Stimulated activated CD4-positive, alpha-beta T cell treated with anti-CD3 and anti-CD28 coated beads, Interleukin-15, amount 100 ng/mL, for 24 hours (primary cell): ENCODE results near the gene OGDHL.
A peak's percentile ranks its signal among the peaks of the same experiment; 100 is the strongest.
"Not testable (repeated sequence)": the region's sequence is repeated elsewhere in the genome, so short reads cannot be mapped to it uniquely, and the experiment has no call there.

Source experiments
- DNase-seq: peaks from one replicate; pipeline ENCODE4 v3.0.0-alpha.2; 2020

The OGDHL gene

DNA sequence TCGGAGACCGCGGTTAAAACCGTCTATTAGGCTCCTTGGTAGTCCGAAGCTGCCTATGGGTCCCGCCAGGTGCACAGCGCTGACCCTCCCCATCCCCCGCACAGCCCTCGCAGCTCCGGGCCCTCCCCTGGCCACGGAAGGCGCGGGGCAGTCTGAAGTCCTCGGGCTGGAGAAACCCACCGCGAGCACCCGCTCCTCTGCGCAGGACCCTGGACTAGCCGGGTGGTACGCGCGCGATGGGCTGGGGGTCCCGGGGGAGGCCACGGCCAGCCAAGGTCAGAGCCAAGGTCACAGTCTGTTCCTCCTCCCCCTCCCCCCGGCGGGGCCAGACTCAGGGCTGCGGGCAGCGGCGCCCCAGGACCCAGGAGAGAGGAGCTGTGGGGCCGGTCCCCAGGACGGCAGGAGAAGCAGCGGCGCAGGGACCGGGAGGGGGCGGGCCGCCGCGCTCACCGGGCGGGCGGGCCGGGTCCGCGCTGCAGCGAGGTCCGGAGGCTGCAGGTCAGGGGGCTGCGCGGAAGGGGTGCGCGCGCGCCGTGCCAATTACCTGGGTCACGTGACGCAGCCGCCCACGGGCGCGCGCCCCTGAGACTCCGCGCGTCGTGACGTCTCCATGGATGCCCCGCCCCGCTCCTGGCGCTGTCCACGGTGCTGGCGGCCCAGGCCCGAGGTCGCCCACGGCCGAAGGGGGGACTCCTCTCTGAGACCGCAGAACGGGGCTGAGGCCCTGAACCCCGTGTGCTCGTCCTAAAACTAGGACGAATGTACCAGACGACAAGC is at the start of gene OGDHL:
Gene OGDHL (minus strand): TSS at position 535 of the 777 bp plus-strand sequence. CDS start 3,731 bp downstream, outside the sequence.
- peak; percentile 73 for DNase-seq

DNA sequence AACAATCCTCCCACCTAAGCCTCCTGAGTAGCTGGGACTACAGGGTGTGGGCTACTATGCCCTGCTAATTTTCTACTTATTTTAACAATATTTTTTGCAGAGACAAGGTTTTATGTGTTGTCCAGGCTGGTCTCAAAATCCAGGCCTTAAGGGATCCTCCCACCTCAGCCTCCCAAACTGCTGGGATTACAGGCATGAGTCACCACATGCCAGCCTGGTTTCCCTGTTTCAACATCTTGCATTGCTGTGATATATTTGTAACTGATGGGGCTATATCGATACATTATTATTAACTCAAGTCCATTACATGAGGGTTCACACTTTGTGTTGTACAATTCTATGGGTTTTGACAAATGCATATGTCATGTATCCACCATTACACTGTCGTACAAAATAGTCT is 41.9 kb upstream of the OGDHL start:
- no peak for DNase-seq

- DNase-seq, result no peak
These were observed 36.2 kb upstream of the OGDHL start for GRCh38 chr10:49798275-49798674.

- no peak for DNase-seq
These were observed 29.0 kb upstream of the OGDHL start for GRCh38 chr10:49791100-49791499.

DNA sequence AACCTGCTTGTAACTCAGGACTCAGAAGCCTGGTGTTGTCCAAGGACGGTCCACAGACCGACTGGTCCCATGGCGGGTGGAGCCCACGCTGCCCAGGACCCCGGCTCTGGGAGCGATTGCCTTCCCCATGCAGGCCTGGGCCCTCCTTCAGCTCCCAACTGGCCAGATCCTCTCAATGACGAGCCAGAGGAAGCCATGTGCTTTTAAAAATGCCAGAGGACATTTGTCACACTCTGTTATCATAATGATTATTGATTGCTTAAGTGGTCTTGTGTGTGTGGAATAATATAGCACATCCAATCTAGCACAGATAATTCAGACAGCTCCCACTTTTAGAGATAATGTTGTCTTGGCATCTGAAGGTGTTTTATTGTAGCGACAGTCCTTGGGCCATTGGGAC is 22.6 kb upstream of the OGDHL start:
- DNase-seq, result no peak

DNA sequence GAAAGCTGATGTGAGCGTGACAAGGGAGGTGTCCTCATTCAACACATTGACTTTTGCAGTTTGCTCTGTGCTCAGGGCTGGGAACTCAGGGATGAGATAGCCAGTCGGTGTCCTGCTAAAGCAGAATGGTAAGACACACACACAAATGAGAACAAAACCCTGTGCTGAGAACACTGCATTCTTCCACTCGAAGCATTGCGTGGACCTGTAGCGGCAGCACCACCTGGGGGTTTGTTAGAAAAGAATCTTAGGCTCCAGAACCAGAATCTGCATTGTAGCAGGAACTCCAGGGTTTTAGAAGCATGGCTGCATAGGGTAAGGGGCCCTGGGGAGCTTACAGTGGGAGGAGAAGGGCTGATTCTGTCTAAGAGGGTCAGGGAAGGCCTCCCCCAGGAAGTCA is 21.5 kb upstream of the OGDHL start:
- DNase-seq, result no peak

- DNase-seq, result no peak
These were observed 19.1 kb upstream of the OGDHL start for GRCh38 chr10:49781247-49781646.

- DNase-seq, result no peak
These were observed 16.1 kb upstream of the OGDHL start for GRCh38 chr10:49778197-49778596.

DNA sequence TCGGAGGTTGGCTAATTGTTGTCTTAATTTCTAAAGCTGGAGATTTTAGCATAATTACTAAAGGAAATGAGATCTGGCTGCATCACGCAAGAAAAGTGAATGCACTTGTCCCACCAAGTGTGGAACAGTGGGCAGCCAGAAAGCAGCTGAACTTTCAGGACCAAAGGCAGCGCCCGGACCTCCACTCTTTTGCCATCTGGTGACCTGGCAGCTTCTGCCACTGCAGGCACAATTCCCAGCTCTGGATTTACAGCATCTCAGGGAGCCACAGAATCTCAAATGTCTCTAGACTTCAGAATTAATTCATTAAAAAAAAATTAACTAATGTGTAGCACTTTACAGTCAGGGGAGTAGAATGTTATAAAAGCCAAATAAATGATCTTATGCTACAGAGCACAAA is 14.7 kb upstream of the OGDHL start:
- DNase-seq, result no peak

DNA sequence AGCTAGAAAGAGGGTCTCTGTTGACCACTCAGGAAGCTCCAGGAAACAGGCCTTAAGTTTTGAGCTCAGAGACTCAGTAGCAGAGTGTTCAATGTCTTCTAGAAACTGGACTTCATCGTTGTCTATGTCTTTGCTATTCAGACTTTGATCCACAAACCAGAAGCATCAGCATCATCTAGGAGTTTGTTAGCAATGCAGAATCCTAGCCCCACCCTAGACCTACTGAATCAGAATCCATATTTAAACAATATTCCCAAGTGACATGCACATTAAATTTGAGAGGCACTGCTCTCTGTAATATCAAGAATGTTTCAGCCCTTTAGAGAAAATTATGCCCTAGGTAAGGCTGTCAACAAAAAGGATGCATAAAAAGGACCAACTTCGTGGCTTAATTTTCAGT is 12.9 kb upstream of the OGDHL start:
- no peak for DNase-seq

DNA sequence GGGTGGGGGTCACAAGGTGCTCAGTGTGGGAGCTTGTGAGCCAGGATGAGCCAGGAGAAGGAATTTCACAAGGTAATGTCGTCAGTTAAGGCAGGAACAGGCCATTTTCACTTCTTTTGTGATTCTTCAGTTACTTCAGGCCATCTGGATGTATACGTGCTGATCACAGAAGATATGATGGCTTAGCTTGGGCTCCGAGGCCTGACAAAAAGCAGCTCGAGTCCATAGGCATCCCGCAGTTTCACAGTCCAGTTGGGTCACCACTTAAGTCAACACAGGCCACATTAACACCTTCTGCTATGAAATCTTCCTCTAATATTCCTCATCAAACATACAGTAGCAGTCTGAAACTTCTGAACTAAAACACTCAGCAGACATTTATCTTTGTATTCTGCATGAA is 10.8 kb upstream of the OGDHL start:
- not testable (repeated sequence) for DNase-seq

GRCh38 chr10:49771046-49771445 is 8.9 kb upstream of the OGDHL start:
- not testable (repeated sequence) for DNase-seq

- no peak for DNase-seq
These were observed 7.6 kb upstream of the OGDHL start for GRCh38 chr10:49769692-49770091.

DNA sequence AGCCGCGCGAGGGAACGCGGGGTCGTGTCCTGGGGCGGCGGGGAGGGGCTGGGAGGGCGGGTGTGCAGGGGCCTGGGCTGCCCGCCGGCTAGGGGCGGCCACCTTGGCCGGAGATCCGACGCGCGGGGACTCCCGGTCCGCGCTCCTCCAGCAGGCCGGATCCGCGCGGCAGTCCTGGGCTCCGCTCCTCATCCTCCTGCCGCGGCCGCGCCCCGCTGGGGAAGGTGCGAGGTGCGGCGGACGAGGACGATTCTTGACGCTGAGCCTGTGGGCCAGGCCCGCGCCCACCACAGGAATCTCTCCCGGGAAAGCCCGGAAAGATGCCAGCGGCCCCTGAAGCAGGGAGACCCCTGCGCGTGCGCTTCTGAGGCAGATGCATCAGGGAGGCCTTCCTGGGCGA is 6.6 kb upstream of the OGDHL start:
- DNase-seq, result no peak

- no peak for DNase-seq
These were observed 6.2 kb upstream of the OGDHL start for GRCh38 chr10:49768329-49768728.

DNA sequence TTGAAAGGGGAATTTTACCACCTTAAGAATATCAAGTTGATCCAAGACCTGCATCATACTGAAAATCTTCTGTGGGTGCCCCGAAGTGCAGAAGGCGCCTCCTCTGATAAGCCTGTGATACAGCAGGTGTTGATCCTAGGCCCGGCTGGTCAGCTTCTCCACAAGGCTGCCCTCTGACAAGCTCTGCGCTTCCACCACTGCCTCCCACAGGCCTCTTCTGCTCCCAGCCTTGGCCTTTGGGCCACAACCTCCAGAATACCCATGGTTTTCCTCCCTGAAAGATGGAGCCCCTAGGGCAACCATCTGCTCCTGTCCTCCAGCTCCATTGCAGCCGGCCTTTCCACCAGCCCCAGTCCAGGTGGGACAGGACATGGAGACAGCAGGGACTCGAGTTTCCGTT is 5.6 kb upstream of the OGDHL start:
- DNase-seq, result no peak

GRCh38 chr10:49766484-49766883 is 4.4 kb upstream of the OGDHL start:
- DNase-seq, result no peak

GRCh38 chr10:49762566-49762877 is 399 bp upstream of the OGDHL start:
- no peak for DNase-seq

DNA sequence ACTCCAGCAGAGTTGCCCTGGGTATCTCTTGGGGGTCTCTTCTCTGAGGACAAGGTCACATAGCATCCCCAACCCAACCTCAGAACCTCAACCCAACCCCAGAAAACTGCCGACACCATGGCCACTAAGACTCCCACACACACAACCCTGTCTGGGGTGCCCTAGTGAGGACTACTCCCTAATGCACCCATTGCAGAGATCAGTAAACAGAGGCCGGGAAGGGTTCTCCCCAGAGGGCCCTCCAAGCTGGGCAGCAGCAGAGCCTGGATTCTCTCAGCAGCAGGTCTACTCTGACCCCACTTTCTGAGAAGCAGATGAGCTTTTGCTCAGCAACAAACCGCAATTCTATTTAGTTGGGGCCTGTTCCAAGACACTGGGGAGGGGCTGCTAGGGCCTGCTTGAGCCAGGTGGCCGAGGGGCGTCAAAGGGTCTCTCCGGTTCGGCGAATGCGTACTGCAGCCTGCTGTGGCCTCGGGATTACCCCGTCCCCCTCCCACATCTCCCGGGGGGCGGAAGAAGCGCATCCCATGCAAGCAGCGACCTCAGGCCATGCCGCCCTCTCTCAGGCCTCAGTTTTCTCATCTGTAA is 828 bp downstream of the OGDHL start:
- DNase-seq, result no peak

- no peak for DNase-seq
These were observed 1.3 kb downstream of the OGDHL start for GRCh38 chr10:49760789-49761188.

DNA sequence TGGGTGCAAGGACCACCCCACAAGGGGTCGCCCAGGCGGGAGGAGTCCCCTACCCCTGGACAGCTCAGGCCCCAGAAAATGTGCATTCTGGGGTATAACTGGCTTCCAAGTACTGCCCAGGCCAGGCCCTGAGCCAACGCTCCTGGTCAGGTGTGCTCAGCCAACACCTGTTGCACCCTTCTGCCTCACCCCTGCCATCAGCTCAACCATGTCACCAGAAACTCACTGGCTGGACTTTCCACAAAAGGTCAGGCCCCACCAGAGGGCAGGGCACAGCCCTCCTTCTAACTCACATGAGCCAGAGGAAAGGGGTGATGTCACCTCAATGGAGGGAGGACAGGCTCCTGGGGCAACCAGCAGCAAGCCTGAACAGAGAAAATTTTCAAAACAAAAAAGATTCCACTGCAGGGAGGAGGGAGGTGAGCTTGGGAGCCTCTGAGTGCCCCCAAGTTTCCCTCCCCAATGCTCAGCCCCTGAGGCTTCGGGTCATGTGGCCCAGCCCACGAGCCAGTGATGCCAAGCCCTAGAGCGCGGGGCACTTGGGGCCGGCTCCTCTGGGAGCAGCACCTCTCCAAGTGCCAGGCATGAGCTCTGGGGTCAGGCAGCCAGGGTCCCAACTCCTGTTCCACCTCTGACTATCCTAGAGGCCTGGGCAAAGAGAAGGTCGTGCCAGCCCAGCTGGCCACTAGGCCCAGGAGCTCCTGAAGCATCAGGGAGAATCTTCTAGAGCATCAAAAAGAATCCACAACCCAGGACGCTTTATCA is 2.2 kb downstream of the OGDHL start:
- no peak for DNase-seq

- DNase-seq, result no peak
These were observed 3.7 kb downstream of the OGDHL start for GRCh38 chr10:49758249-49758930.

DNA sequence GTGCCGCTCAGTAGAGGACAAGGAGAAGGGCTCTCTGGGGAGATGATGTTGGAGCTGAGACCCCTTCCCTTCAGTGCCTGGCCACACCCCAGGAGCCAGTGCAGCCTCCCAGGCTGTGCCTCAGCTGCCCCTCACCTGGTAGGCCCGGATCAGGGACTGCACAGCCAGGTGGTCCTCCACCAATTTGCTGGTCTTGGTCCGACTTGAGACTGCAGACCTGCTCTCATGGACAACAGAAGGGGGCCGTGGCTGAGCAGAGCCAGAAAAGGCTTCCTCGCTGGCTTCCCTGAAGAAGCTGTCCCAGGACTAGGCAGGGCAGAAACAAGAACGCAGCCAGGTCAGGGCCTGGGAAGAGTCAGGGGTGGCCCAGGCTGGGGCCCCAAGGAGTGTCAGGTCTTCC is 5.5 kb downstream of the OGDHL start:
- no peak for DNase-seq

DNA sequence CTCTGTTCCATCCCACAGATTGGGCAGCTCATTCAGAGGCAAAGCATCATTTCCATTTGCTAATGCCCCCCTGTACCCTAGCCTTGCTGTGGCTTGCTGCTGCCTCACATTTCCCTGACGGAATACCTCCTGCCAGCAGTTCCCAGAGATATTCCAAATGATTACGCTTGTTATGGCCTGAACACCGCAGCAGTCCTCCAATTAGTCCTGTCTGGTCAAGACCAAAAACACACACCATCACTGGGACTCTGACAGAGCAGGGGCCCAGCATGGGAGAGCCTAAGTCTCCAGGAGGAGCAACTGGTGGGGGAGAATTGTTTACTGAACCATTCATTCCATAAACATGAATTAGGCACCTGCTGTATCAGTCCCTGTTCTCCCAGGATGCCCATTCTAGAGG is 6.1 kb downstream of the OGDHL start:
- no peak for DNase-seq
